Measurements from ENCODE around the gene HMCN1.
A peak's percentile ranks its signal among the peaks of the same experiment; 100 is the strongest.

Gene HMCN1

GRCh38 chr1:185813401-185813979 is 79.3 kb downstream of the HMCN1 start:
- peak; percentile 34 for DNase-seq (ENCODE audit: extremely low read depth, low read depth)
- TF ChIP-seq, protein P1, sequence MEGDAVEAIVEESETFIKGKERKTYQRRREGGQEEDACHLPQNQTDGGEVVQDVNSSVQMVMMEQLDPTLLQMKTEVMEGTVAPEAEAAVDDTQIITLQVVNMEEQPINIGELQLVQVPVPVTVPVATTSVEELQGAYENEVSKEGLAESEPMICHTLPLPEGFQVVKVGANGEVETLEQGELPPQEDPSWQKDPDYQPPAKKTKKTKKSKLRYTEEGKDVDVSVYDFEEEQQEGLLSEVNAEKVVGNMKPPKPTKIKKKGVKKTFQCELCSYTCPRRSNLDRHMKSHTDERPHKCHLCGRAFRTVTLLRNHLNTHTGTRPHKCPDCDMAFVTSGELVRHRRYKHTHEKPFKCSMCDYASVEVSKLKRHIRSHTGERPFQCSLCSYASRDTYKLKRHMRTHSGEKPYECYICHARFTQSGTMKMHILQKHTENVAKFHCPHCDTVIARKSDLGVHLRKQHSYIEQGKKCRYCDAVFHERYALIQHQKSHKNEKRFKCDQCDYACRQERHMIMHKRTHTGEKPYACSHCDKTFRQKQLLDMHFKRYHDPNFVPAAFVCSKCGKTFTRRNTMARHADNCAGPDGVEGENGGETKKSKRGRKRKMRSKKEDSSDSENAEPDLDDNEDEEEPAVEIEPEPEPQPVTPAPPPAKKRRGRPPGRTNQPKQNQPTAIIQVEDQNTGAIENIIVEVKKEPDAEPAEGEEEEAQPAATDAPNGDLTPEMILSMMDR (IDR thresholded peaks at IDR 0.05; ENCODE audit: low read depth, low read length), result peak; percentile 60

DNA sequence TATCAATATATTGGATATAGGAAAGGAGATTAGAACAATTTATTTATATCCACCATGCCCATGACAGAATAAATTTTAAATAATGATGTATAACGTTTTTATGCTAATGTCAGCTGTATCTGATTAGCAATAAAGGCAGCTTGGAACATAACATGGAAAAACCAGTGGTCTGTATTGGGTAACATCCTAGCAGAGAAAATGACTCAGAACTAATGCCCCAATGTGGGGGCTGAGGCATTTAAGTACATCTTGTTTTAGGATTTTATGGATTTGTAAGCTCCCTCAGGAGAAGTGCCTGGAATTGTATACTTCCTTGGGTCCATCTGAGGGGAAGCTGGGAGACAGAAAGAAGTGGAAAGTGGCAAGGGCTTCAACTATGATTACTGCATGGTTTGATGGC is 82.3 kb downstream of the HMCN1 start:
- TF ChIP-seq, protein P1 (IDR thresholded peaks at IDR 0.05; ENCODE audit: low read depth, low read length), result no peak
- peak; percentile 50 for DNase-seq (ENCODE audit: extremely low read depth, low read depth)

- TF ChIP-seq, protein P1 (IDR thresholded peaks at IDR 0.05; ENCODE audit: low read depth, low read length), result no peak
- no peak for DNase-seq (ENCODE audit: extremely low read depth, low read depth)
Observed at GRCh38 chr1:185819798-185820197, 85.6 kb downstream of the HMCN1 start.

DNA sequence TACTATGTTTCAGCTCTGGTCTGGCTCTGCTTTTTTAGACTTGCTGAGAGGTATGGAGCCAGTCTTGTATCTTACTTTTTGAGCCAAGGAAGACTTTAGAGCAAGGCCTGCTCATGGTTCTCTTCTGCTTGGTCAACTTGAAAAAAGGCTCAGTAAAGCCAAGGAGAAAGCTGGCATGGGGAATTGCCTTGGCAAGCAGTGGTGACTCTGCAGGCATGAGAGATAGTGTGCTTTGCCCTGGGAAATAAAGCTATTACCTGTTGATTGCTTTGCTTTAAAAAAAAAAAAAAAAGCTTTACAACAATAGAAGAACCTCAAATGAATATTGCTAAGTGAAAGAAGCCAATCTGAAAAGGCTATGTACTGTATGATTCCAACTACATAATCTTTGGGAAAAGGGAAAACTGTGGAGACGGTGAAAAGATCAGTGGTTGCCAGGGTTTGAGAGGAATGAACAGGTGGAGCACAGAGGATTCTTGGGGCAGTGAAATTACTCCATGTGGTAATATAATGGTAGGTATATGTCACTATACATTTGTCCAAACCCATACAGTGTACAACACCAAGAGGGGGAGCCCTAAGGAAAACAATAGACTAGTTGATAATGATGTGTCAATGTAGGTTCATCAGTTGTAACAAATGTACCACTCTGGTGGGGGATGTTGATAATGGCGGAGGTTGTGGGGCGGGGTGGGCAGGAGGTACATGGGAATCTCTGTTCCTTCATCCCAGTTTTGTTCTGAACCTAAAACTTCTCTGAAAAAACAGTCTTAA is 87.6 kb downstream of the HMCN1 start:
- DNase-seq (ENCODE audit: extremely low read depth, low read depth), result no peak
- TF ChIP-seq, protein P1 (IDR thresholded peaks at IDR 0.05; ENCODE audit: low read depth, low read length), result no peak

GRCh38 chr1:185823467-185823866 is 89.3 kb downstream of the HMCN1 start:
- DNase-seq (ENCODE audit: extremely low read depth, low read depth), result no peak
- TF ChIP-seq, protein P1 (IDR thresholded peaks at IDR 0.05; ENCODE audit: low read depth, low read length), result no peak

- DNase-seq (ENCODE audit: extremely low read depth, low read depth), result peak; percentile 31
- TF ChIP-seq, protein P1 (IDR thresholded peaks at IDR 0.05; ENCODE audit: low read depth, low read length), result no peak
Observed at GRCh38 chr1:185824106-185824505, 89.9 kb downstream of the HMCN1 start.

- peak; percentile 62 for DNase-seq (ENCODE audit: extremely low read depth, low read depth)
- TF ChIP-seq, protein P1 (IDR thresholded peaks at IDR 0.05; ENCODE audit: low read depth, low read length), result no peak
Observed at GRCh38 chr1:185825556-185825955, 91.4 kb downstream of the HMCN1 start.
